Cortex of kidney (tissue), 1 donor: ENCODE data around the gene FUT9.

Source experiments
- DNase-seq: peaks from one replicate; lab custom pipeline; 2025; lab: John Stamatoyannopoulos, UW

FUT9 gene

GRCh38 chr6:96073555-96073954, 57.8 kb downstream of the FUT9 start:
- DNase-seq = no peak

GRCh38 chr6:96074006-96074405, 58.2 kb downstream of the FUT9 start:
- DNase-seq = no peak

GRCh38 chr6:96075826-96076225, 60.1 kb downstream of the FUT9 start:
- DNase-seq = no peak

GRCh38 chr6:96086745-96087144, 71.0 kb downstream of the FUT9 start:
- no peak for DNase-seq

GRCh38 chr6:96089173-96089572, 73.4 kb downstream of the FUT9 start:
- no peak for DNase-seq

GRCh38 chr6:96094077-96094476, 78.3 kb downstream of the FUT9 start:
- no peak for DNase-seq

- DNase-seq = no peak
Observed at GRCh38 chr6:96099069-96099468, 83.3 kb downstream of the FUT9 start.

- DNase-seq = no peak
Observed at GRCh38 chr6:96101564-96101963, 85.8 kb downstream of the FUT9 start.

GRCh38 chr6:96104910-96105309, 89.1 kb downstream of the FUT9 start:
- no peak for DNase-seq

GRCh38 chr6:96110878-96111277, 95.1 kb downstream of the FUT9 start:
- no peak for DNase-seq

- DNase-seq = no peak
Observed at GRCh38 chr6:96116674-96117073, 100.9 kb downstream of the FUT9 start.

GRCh38 chr6:96124778-96125177, 109.0 kb downstream of the FUT9 start:
- DNase-seq = no peak

- no peak for DNase-seq
Observed at GRCh38 chr6:96138406-96138805, 122.6 kb downstream of the FUT9 start.

GRCh38 chr6:96142142-96142541, 126.4 kb downstream of the FUT9 start:
- DNase-seq = no peak

GRCh38 chr6:96150431-96150830, 134.7 kb downstream of the FUT9 start:
- no peak for DNase-seq

- no peak for DNase-seq
Observed at GRCh38 chr6:96151707-96152106, 135.9 kb downstream of the FUT9 start.

GRCh38 chr6:96152114-96152708, 136.4 kb downstream of the FUT9 start:
- no peak for DNase-seq

GRCh38 chr6:96153775-96154174, 138.0 kb downstream of the FUT9 start:
- DNase-seq = no peak

- DNase-seq = no peak
Observed at GRCh38 chr6:96156425-96156824, 140.7 kb downstream of the FUT9 start.

GRCh38 chr6:96157018-96157565, 141.3 kb downstream of the FUT9 start:
- DNase-seq = no peak

- DNase-seq = no peak
Observed at GRCh38 chr6:96162711-96163120, 146.9 kb downstream of the FUT9 start.

- no peak for DNase-seq
Observed at GRCh38 chr6:96164802-96165201, 149.0 kb downstream of the FUT9 start.

GRCh38 chr6:96171112-96171511, 155.3 kb downstream of the FUT9 start:
- DNase-seq = no peak

GRCh38 chr6:96184798-96185197, 169.0 kb downstream of the FUT9 start:
- no peak for DNase-seq
